HUES48 (cell line): ENCODE data around the gene BICRA.
A peak's percentile ranks its signal among the peaks of the same experiment; 100 is the strongest.
"Not testable (repeated sequence)": the region's sequence is repeated elsewhere in the genome, so short reads cannot be mapped to it uniquely, and the experiment has no call there.

Experiments
- H3K27ac ChIP-seq: one replicate; pipeline ENCODE4 v1.7.0; 2013; ENCODE audit warnings: low read depth, low read length, inconsistent platforms
- H3K27me3 ChIP-seq: 2 replicates; pipeline ENCODE4 v1.6.1; 2013; ENCODE audit warnings: mild to moderate bottlenecking, low read length; ENCODE audit not compliant: control insufficient read depth, insufficient read depth
- H3K36me3 ChIP-seq: 2 replicates; pipeline ENCODE4 v1.6.1; 2013; ENCODE audit warnings: low read length; ENCODE audit not compliant: control insufficient read depth, insufficient read depth
- H3K4me1 ChIP-seq: 2 replicates; pipeline ENCODE4 v1.6.1; 2013; ENCODE audit warnings: mild to moderate bottlenecking, low read length; ENCODE audit not compliant: control insufficient read depth, insufficient read depth
- H3K4me3 ChIP-seq: 2 replicates; pipeline ENCODE4 v1.5.1; 2013; ENCODE audit warnings: mild to moderate bottlenecking, low read depth, low read length
- H3K9ac ChIP-seq: 2 replicates; pipeline ENCODE4 v1.6.1; 2013; ENCODE audit warnings: mild to moderate bottlenecking, low read depth, low read length, moderate library complexity
- H3K9me3 ChIP-seq: 2 replicates; pipeline ENCODE4 v1.6.1; 2013; ENCODE audit warnings: low read length; ENCODE audit not compliant: control insufficient read depth, insufficient read depth

Gene BICRA

DNA sequence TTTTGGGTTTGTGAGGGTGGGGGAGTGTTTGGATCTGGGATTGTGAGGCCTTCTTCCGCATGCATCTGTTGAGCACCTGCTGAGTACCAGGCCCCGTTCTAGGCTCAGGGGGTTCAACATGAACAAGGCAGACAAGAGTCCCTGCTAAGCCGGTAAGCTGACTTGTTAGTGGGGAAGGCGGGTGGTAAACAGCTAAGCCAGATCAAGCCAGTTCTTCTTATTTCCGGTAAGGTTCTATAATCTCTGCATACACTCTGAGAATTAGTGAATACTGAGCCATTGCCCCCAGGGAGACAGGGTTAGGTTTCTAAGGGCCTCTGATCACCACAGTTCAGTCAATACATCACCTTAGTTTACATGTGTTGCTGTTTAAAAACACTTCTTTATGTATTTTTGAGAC is 94.4 kb downstream of the BICRA start:
- no peaks in the 10 kb centered on the region for H3K9me3 ChIP-seq
- no peak overlapping the region for H3K9ac ChIP-seq
- no peaks in the 10 kb centered on the region for H3K27me3 ChIP-seq
- H3K4me3 ChIP-seq = no peak overlapping the region
- H3K27ac ChIP-seq = no peak overlapping the region
- H3K4me1 ChIP-seq = no peaks in the 10 kb centered on the region; the same call in 1 of the 2 replicates
- H3K36me3 ChIP-seq = peaks cover 34% of the 10 kb centered on the region

DNA sequence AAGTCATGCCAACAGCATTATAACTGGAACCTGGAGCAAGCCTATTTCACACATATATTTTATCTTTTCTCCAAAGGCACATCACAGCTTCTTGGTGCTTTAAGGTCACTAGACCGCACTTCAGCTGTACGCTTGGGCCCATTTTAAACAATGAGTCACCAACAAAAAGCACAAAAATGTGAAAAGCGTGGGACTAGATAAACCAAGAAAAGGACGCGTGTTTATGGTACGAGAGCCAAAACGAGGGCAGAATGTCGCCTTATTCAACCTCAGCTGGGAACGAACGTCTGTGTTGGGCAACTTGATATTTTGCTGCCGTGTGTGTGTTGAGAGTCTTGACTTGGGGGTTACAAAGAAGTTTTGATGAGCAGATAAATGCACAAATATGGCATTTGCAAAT is 95.1 kb downstream of the BICRA start:
- Histone ChIP-seq H3K27ac (no peak overlapping the region), H3K9me3 (no peaks in the 10 kb centered on the region), H3K4me3 (no peak overlapping the region), H3K27me3 (no peaks in the 10 kb centered on the region), H3K9ac (no peak overlapping the region), H3K36me3 (peaks cover 29% of the 10 kb centered on the region), H3K4me1 (no peaks in the 10 kb centered on the region; the same call in 1 of the 2 replicates)

DNA sequence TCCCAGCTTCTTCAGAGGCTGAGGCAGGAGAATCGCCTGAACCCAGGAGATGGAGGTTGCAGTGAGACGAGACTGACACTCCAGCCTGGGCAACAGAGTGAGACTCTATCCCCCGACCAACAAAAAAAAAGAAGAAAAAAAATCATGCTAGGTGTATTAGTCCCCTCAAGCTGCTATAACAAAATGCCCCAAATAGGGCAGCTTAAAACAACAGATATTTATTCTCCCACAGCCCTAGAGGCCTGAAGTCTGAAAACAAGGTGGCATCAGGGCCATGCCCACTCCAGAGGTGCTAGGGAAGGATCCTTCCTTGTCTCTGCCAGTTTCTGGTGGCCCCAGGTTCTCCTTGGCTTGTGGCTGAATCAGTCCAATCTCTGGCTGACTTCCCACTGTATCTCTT is 95.7 kb downstream of the BICRA start:
- H3K27me3 ChIP-seq = no peaks in the 10 kb centered on the region
- peaks cover 24% of the 10 kb centered on the region for H3K36me3 ChIP-seq
- no peaks in the 10 kb centered on the region for H3K4me1 ChIP-seq
- no peak overlapping the region for H3K4me3 ChIP-seq
- no peaks in the 10 kb centered on the region for H3K9me3 ChIP-seq
- no peak overlapping the region for H3K9ac ChIP-seq
- H3K27ac ChIP-seq = no peak overlapping the region

DNA sequence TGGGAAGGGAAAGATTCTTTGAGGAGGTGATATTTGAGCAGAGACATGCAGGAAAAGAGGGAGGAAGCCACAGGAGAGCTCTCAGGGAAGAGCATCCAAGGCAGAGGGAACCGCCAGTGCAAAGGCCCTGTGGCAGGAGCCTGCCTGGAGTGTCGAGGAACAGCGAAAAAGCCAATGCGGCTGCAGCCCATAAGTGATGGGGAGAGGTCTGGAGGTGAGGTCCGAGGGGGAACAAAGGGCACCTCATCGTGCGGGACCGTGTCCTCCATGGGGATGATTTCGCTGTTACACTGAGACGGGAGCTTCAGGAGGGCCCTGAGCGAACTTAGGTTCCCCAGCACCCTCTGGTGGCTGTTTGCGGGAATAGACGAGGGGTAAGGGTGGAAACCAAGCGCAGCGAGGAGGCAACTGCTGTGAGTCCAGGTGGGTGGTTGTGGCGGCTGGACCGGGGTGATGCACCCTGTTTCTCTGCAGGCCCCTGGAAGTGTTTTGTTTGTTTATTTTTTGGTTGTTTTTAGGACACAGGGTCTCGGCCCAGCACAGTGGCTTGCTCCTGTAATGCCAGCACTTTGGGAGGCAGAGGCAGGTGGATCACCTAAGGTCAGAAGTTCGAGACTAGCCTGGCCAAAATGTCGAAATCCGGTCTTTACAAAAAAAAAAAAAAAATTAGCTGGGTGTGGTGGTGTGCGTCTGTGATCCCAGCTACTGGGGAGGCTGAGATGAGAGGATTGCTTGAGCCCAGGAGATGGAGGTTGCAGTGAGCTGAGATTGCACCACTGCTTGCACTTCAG is 98.4 kb downstream of the BICRA start:
- no peak overlapping the region for H3K4me3 ChIP-seq
- no peaks in the 10 kb centered on the region for H3K9me3 ChIP-seq
- H3K27me3 ChIP-seq = no peaks in the 10 kb centered on the region
- H3K36me3 ChIP-seq = peaks cover 8% of the 10 kb centered on the region
- H3K27ac ChIP-seq = no peak overlapping the region
- H3K9ac ChIP-seq = no peak overlapping the region
- no peaks in the 10 kb centered on the region for H3K4me1 ChIP-seq

DNA sequence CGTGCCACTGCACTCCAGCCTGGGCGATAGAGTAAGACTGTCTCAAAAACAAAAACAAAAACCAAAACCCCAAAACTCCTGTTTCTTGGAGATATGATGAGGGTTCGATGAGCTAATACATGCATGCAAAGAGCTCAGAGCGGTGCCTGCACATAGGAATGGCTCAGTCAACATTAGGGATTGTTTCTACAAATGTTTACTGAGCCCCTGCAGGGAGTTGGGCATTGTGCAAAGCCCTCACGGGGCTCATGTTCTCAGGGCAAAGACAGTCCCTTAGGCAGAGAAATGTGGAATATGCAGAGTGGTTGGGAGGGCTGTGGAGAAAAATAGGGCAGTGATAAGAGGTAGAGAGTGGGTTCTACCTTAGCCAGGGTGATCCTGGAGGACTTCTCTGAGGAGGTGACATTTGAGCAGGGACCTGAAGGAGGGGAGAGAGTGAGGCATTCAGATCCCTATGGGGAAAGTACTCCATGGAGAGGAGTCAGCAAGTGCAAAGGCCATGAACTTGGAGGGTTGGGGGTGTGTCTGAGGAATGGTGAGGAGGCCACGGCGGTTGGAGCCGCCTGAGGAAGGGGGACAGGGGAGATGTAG is 102.8 kb downstream of the BICRA start:
- no peak overlapping the region for H3K4me3 ChIP-seq
- no peaks in the 10 kb centered on the region for H3K27me3 ChIP-seq
- no peak overlapping the region for H3K27ac ChIP-seq
- no peak overlapping the region for H3K9ac ChIP-seq
- H3K4me1 ChIP-seq = no peaks in the 10 kb centered on the region
- H3K9me3 ChIP-seq = no peaks in the 10 kb centered on the region; the same call in 1 of the 2 replicates
- no peaks in the 10 kb centered on the region for H3K36me3 ChIP-seq

DNA sequence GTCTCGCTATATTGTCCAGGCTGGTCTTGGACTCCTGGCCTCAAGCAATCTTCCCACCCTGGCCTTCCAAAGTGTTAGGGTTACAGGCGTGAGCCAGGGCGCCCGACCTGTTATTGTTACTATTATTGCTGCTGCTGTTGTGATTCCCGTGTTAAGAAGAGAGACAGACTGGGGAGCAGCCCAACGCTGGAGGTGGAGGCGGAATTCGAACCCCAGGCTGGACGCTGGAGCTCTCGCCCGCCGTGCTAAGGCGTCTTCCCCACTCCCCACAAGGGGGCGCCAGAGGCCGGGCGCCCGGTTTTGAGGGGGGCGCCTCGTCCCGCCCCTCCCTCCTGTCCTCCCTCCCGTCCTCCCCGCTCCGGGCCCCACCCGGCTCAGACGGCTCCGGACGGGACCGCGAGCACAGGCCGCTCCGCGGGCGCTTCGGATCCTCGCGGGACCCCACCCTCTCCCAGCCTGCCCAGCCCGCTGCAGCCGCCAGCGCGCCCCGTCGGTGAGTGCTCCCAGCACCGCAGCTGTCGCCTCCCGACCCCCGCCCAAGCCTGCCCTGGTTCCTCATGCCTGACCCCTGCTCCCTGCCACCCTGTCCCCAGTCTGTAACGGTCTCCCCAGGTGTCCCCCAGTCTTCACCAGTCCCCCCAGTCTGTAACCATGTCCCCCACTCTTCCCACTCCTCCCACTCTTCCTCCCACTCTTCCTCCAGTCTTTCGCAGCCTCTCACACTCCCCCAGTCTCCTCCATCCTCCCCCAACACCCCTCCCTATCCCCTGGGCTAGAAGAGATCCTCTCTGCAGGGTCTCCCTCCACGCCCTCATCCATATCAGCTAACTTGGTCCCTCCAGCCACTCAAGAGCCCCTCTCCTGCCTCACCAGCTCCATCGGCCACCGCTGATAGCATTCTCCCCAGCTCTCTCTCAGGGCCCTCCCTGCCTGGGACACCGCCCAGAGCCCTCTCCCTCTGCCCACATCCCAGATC is 104.4 kb downstream of the BICRA start, which contains the start of gene EHD2:
Gene EHD2 (plus strand): TSS at position 377 of the 976 bp plus-strand sequence. CDS start 3,191 bp downstream, outside the sequence.
- Histone ChIP-seq H3K27me3 (no peaks in the 10 kb centered on the region), H3K4me1 (no peaks in the 10 kb centered on the region), H3K9ac (no peak within 1 kb of the TSS), H3K9me3 (no peaks in the 10 kb centered on the region; the same call in 1 of the 2 replicates), H3K27ac (no peak within 1 kb of the TSS), H3K4me3 (peak within 1 kb of the TSS; percentile 71), H3K36me3 (no peaks in the 10 kb centered on the region)

DNA sequence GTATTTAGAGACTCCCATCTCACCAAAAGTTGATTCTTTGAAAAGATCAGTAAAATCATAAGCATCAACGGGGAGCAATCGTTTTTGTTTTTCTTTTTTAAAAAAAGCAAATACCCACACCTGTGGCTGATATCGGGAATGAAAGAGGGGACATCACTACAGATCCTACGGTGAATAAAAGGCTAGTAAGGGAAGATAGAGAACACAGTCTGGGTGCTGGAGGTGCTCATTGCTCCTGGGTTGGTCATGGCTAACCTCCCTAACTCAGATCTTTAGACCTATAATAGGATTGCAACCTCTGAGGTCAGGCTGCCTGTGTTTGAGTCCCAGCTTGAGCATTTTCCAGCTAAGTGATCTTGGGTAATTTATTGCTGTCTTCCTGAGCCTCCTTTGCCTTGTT is 105.4 kb downstream of the BICRA start:
- no peak overlapping the region for H3K9ac ChIP-seq
- H3K4me3 ChIP-seq = no peak overlapping the region; the same call in 1 of the 2 replicates
- H3K36me3 ChIP-seq = no peaks in the 10 kb centered on the region
- H3K27ac ChIP-seq = no peak overlapping the region
- H3K27me3 ChIP-seq = no peaks in the 10 kb centered on the region
- no peaks in the 10 kb centered on the region for H3K4me1 ChIP-seq
- no peaks in the 10 kb centered on the region; the same call in 1 of the 2 replicates for H3K9me3 ChIP-seq

DNA sequence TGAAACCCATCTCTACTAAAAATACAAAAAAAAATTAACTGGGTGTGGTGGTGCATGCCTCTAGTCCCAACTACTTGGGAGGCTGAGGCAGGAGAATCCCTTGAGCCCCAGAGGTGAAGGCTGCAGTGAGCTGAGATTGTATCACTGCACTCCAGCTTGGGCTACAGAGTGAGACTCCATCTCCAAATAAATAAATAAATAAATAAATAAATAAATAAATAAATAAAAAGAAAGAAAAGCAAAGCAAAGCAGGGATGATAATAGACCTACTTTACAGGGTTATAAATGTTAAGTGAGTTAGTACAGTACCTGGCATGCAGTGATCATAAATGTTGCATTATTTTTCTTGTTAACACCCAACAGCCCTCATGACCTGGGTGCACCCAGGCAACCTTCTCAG is 105.9 kb downstream of the BICRA start:
- not testable (repeated sequence) for H3K36me3 ChIP-seq, H3K27me3 ChIP-seq, H3K27ac ChIP-seq, H3K4me1 ChIP-seq, H3K4me3 ChIP-seq, H3K9me3 ChIP-seq, H3K9ac ChIP-seq

DNA sequence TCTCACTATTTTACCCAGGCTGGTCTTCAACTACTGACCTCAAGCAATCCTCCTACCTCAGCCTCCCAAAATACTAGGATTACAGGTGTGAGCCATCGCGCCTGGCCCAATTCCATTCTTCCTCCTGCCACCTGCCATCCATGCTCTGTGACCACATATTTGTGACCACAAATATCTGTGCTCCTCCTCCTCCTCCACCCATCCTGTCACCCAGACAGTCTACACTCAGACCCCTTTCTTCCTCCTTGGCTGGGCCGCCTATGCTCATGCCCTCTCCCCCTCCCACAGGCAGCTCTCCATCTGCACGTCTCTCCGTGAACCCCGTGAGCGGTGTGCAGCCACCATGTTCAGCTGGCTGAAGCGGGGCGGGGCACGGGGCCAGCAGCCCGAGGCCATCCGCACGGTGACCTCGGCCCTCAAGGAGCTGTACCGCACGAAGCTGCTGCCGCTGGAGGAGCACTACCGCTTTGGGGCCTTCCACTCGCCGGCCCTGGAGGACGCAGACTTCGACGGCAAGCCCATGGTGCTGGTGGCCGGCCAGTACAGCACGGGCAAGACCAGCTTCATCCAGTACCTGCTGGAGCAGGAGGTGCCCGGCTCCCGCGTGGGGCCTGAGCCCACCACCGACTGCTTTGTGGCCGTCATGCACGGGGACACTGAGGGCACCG is 107.5 kb downstream of the BICRA start:
- Histone ChIP-seq H3K4me3 (no peak overlapping the region), H3K4me1 (no peaks in the 10 kb centered on the region), H3K9me3 (no peaks in the 10 kb centered on the region; the same call in 1 of the 2 replicates), H3K27ac (no peak overlapping the region), H3K9ac (no peak overlapping the region), H3K27me3 (no peaks in the 10 kb centered on the region), H3K36me3 (no peaks in the 10 kb centered on the region)

DNA sequence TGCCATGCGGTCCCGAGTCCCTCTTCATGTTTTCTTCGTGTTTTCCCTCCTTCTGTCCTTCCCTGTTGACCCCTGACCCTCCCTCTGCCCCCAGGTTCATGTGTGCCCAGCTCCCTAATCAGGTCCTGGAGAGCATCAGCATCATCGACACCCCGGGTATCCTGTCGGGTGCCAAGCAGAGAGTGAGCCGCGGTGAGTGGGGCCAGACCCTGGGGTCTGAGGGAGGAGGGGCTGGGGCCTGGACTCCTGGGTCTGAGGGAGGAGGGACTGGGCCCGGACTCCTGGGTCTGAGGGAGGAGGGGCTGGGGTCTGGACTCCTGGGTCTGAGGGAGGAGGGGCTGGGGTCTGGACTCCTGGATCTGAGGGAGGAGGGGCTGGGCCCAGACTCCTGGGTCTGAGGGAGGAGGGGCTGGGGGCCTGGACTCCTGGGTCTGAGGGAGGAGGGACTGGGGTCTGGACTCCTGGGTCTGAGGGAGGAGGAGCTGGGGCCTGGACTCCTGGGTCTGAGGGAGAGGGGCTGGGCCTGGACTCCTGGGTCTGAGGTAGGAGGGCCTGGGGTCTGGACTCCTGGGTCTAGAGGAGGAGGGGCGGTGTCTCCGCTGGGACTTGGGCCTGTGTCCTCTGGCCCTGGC is 109.6 kb downstream of the BICRA start:
- H3K27ac ChIP-seq, H3K27me3 ChIP-seq, H3K4me3 ChIP-seq: not testable (repeated sequence)

More for the DNA sequence above, 109.6 kb downstream of the BICRA start:
- not testable (repeated sequence) for H3K9ac ChIP-seq, H3K9me3 ChIP-seq, H3K36me3 ChIP-seq, H3K4me1 ChIP-seq
